HG03139 (cell line): Measurements from ENCODE around the gene MZT2A.
A peak's percentile ranks its signal among the peaks of the same experiment; 100 is the strongest.
"Not testable (repeated sequence)": the region's sequence is repeated elsewhere in the genome, so short reads cannot be mapped to it uniquely, and the experiment has no call there.

Experiments
- ATAC-seq: cut with Tn5 transposase; IDR thresholded peaks from one replicate; pipeline ENCODE4 v1.9.1; 2021; ENCODE audit not compliant: unreplicated experiment

Gene MZT2A, protein sequence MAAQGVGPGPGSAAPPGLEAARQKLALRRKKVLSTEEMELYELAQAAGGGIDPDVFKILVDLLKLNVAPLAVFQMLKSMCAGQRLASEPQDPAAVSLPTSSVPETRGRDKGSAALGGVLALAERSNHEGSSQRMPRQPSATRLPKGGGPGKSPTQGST

DNA sequence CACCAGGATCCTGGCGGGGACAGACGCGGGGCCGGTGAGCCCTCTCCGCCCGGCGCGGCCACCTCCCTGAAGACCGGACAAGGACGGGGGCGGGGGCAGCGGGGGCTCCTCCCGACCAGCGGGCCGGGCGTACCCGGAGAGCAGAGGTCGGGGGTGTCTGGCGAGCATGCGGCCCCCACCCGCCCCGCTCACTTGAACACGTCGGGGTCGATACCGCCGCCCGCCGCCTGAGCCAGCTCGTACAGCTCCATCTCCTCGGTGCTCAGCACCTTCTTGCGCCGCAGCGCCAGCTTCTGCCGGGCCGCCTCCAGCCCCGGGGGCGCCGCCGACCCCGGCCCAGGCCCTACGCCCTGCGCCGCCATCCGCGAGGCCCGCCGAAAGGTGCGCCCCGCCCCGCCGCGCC is at the start of gene MZT2A:
TSS of gene MZT2A (minus strand) at position 383 of the 403 bp plus-strand sequence. CDS start at position 362, 21 bp downstream.
- ATAC-seq = peak; percentile 6

DNA sequence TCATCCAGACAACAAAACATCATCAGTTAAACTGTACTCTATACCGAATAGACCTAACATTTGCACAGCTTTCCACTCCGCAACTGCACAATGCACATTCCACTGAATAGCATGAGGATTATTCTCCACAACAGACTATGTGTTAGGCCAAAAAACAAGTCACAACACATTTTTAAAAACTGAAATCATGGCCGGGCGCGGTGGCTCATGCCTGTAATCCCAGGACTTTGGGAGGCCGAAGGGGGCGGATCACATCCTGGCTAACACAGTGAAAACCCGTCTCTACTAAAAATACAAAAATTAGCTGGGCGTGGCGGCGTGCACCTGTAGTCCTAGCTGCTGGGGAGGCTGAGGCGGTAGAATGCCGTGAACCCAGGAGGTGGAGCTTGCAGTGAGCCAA is 46.7 kb upstream of the MZT2A start:
- not testable (repeated sequence) for ATAC-seq

DNA sequence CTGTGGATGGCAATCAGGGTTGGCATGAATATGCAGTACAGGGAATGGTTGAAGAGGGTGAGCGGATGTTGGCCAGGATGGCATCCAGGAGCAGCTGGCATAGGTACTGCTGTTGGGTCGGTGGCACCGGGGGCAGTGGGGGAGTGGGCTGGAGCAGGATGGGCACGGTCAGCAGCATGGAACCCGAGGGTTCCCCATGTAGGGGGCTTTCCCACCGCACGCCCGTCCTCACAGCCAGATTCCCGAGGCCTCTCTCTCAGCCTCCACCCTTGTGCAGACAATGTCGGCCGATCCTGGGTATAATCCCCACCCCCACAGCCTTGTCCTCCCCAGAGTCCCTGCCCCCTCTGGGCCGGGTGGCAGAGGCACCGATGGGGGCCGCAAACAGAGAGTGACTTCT is 44.6 kb upstream of the MZT2A start:
- not testable (repeated sequence) for ATAC-seq

DNA sequence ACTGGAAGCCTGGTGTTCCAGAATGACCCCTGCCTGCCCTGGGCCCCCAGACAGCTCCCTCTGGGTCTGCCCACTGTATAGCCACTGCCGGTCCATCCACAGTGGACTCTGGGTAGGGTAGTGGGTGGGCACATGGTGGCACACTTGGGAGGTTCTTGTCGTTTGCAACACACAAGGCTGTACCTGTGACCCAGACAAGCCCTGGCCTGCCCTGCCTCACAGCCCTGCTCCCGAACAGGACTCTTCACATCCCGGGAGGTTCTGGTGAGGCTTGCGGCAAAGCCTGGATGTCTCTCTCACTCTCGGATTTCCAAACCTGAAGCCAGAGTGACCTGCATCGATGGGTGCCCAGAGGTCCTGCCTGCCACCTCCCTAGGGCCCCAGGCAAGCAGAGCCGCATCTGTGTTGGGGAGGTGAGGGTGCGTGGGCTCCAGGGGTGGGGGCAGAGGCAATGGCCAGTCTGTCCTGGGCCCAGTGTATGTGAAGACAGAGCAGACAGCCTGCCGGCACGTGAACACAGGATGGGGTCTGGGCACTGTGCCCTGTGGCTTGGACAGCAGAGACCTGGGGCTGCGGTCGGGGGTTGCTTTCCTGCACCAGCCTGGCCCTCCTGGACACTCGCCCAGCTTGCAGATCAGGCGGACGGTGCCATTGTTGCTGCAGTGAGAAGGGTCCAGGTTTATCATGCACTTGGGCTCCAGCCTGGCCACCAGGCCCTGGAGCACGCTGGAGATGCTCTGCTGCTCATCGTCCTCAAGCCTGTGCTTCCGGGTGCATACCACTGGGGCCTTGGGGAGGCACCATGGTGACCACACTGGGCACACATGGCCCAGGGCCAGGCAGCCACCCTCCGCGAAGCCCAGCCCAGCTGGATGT is 44.0 kb upstream of the MZT2A start:
- not testable (repeated sequence) for ATAC-seq

DNA sequence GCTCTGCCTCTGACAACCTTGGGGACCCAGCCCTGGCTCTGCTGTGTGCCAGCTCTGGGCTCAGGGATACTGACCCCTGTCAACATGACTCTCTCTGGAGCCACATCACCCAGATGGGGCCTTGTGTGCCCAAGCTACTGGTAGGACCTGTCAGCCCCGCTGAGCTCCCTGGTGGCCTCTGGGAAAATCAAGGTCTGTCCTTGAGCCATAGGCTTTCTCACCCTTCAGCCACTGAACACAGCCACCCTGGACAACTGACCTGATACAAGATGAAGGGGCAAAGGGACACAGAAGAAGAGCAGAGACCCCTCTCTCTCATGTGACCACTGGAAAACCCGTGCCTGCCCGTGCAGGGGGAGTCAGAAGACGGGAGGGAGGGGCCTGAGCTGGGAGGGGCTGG is 43.3 kb upstream of the MZT2A start:
- no peak for ATAC-seq

DNA sequence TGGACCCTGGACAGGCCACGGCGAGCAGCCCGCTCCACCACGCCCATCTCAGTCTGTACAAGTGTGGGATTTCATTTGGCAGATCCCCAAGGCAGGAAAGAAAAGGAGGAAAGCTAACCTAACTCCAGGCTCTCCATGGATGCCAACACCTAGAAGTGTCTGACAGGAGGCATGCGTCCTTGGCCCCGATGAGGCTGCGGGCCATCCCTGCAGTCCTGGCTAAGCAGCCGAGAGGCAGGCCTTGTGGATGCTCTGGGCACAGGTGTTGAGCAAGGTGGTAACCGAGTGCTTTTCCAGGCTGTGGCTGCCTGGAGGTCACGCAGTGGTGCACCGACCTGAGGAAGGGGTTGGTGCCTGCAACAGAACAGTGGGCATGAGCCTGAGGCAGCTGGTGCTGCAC is 42.8 kb upstream of the MZT2A start:
- ATAC-seq = not testable (repeated sequence)

DNA sequence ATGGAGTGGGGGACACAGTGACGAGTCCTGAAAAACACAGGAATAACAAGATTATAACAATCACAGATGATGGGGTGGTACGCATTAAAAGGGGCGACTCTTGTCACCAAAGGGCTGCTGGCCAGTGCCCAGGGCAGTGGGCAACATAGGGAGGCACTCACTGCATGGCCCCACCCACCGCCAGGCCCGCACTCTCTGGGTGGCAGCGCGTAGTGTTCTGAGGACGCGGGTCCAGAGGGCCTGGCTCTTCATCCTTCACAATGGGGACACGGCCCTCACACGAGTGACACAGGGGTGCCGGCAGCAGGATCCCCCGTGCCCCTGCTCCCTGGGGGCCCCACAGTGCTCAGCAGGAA is 42.1 kb upstream of the MZT2A start:
- not testable (repeated sequence) for ATAC-seq

DNA sequence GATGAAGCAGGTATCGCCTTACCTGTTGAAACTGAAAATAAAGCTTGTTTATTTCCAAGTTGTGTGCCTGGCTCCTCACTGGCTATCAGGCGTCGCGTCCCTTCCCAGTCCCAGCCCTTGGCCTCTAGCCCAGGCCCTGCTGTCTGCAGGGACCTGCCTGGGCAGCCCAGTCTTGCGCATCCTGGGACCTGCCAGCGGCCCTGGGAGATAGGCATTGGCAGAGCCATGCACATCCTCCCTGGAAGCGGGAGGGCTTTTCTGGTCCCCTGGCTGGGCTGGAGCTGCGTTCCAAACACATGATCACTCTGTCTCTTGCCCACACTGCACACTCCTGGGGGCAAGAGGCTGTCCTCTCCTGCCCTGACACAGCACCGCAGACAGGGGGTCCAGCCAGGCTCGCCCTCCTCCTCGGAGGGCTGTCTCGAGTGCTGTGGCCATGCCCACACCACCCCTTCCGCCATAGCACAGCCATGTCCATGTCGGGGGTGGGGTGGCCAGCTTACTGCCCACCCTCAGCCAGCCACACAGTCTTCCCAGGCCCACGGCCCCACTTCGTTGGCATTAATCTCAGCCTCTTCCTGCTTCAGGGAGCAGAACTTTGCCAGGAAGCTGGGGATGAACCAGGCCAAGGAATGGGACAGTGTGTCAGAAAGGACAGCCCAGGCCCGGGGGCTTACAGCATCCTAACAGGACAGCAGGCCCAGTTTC is 41.6 kb upstream of the MZT2A start:
- not testable (repeated sequence) for ATAC-seq

DNA sequence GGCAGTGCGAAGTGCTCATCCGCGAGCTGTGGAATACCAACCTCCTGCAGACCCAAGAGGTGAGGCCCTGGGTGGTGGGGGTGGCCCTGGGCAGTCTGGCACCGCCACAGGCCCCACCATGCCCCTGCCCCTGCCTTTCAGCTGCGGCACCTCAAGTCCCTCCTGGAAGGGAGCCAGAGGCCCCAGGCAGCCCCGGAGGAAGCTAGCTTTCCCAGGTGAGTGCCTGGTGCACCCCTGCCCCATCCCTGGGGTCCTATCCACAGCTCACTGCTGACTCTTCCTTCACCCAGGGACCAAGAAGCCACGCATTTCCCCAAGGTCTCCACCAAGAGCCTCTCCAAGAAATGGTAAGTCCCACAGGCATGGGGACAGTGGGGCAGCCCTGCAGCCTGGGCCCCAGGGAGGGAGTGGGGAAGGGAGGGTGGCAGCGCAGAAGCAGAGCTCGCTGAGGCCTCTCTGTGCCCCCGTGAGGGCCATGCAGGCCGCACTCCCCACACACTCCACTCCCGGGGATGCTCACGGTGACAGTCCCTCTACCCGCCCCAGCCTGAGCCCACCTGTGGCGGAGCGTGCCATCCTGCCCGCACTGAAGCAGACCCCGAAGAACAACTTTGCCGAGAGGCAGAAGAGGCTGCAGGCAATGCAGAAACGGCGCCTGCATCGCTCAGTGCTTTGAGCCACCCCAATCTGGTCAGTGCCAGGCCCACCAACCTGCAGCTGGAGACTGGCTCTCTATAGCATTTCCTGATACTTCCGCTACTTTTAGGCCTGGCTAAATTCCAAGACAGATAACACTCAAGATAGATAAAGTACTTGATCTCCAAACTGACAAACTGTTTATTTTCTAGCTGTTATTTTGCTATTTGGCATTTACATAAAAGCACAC is 40.8 kb upstream of the MZT2A start:
- not testable (repeated sequence) for ATAC-seq

DNA sequence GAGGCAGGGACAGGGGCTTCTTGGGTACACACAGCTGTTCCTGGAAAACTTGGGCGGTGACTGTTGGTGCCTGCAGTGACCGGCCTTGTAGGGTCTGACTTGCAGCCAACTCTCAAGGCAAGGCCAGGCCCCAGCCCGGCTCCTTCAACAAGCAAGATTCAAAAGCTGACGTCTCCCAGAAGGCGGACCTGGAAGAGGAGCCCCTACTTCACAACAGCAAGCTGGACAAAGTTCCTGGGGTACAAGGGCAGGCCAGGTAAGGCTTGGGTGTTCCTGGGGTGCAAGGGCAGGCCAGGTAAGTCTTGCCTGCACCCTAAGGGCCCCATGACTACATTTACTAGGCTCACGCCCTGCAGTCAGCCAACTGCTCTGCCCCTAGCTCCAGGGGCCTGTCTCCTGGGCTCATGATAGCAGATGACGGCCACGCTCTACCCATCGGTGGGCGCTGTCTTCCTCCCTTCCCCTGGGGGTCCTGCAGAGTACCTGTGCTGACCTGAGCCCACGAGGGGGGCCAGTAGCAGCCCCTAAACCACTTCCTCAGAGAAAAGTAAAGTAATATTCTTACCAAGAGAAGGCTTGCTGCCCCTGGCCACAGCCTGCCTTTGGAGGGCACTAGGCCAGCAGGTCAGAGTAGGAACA is 39.5 kb upstream of the MZT2A start:
- ATAC-seq = not testable (repeated sequence)

DNA sequence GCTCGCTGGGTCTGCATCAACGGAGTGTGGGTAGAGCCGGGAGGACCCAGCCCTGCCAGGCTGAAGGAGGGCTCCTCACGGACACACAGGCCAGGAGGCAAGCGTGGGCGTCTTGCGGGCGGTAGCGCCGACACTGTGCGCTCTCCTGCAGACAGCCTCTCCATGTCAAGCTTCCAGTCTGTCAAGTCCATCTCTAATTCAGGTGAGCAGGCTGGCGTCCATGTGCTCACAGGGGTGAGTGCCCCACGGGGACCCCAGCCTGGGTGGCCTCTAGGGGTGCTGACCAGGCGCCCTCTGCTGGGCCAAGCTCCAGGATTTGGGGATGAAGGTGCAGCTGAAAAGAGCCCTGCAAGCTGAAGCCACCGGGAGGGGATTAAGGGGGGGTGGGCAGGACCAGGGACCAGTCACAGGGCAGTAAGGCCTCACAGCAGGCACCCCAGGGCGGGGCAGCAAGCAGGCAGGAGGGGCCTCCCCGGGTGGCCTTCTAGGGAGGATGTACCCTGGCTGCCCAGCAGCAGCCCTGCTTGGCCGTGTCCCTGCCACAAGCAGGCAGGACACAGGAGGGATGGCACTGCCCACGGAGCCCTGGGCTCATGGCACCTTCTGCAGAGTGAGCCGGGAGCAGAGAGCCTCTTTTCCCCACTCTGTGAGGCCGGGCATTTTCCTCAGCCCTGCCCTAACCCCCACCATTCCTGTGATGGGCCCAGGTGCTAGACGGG is 38.6 kb upstream of the MZT2A start:
- not testable (repeated sequence) for ATAC-seq

DNA sequence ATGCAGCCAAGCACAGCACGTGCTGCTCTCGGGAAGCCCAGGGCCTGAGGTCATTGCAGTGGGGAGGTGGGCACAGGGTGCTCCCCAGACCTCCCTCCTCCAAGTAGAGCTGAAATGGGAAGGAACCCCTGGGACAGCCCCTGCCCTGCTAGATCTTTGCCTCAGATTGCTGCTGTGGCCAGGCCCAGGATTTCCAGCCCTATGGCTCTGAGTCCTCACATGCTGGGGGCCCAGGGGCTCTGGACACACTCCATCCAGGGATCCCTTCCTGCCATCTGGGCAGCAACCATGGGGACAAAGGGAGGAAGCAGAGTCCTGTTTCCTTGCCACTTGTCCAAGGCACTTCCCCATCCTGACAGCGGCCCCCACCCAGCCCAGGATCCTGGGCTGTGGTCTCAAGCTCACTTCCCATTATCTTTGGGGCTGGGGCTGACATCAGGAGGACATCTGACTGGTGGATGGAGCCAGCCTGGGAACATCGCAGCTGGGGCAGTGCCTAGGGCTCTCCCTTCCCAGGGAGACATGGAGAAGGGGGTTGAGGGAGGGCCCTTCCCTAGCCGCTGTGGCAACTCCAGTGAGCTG is 37.8 kb upstream of the MZT2A start:
- ATAC-seq = not testable (repeated sequence)

DNA sequence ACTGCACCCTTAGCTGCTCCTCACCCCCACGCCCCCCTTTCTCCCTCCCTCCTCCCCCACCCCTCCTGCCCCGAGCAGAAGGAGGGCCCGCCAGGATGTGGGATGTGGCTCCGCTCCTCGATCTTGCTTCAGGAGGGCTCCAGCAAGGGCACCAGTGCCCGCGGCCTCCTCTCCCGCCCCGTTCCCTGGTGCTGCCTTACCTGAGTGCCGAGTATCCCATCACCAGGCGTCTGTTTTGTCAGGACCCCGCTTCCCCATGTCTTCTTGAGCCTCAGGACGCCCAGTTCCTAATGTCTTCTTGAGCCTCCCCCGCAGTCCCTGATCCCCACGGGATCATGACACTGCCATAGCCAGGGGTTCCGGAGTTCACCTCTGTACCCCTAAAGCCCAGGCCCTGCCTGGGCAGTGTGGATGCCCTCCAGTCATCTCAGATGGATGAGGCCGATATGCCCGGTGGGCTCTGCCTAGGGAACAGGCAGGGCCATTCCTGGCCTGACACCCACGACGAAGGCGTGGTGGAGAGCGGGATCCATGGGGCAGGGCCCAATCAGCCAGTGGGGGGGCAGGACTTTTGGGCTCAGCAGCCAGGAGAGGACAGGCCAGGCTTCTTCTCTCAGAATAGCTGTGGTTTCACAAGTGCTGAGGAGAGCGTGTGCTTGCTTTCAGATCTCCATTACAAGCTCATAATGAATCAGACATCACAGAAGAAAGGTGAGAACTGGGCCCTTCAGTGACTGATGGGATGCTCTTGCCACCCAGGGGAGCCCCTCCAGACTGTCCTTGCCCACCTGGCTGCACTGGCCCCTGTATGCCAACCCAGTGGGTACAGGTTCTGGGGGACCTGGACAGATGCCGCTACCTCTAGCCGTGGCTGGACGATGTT is 37.0 kb upstream of the MZT2A start:
- peak; percentile 56 for ATAC-seq

DNA sequence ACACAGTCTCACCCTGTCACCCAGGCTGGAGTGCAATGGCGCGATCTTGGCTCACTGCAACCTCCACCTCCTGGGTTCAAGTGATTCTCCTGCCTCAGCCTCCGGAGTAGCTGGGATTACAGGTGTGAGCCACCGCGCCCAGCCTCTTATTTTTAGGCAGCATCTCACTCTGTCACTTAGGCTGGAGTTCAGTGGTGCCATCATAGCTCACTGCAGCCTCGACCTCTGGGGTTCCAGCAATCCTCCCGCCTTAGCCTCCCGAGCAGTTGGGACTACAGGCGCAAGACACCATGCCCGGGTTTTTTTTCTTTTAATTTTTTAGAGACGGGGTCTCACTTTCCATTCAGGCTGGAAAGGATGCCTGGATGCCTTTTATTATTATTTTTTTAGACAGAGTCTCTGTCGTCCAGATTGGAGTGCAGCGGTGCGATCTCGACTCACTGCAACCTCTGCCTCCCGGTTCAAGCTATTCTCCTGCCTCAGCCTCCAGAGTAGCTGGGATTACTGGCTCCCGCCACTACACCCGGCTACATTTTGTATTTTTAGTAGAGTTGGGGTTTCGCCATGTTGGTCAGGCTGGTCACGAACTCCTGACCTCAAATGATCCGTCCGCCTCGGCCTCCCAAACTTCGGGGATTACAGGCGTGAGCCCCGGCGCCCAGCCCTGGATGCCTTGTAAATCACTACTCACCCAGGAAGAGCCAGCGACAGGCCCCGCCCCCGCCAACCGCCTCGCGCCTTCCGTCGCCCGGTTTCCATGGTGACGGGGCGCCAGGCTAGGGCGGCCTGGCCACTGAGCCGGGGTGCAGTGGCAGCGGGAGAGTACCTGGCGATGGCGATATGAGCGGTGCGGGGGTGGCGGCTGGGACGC is 35.2 kb upstream of the MZT2A start, which contains the start of gene CCDC74A:
TSS of gene CCDC74A (plus strand) at position 758 of the 871 bp plus-strand sequence. CDS start at position 841, 83 bp downstream.
- peak; percentile 81 for ATAC-seq

DNA sequence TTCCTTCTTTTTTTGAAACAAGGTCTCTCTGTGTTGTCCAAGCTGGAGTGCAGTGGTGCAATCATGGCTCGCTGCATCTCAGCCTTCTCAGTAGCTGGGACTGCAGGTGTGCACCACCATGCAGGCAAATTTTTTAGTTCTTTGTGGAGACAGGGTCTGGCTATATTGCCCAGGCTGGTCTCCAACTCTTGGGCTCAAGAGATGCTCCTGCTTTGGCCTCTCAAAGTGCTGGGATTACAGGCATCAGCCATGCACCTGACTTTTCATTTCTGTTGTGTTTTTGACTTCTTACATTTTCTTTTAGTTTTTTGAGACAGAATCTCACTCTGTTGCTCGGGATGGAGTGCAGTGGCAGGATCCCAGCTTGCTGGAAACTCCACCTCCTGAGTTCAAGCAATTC is 33.1 kb upstream of the MZT2A start:
- not testable (repeated sequence) for ATAC-seq

DNA sequence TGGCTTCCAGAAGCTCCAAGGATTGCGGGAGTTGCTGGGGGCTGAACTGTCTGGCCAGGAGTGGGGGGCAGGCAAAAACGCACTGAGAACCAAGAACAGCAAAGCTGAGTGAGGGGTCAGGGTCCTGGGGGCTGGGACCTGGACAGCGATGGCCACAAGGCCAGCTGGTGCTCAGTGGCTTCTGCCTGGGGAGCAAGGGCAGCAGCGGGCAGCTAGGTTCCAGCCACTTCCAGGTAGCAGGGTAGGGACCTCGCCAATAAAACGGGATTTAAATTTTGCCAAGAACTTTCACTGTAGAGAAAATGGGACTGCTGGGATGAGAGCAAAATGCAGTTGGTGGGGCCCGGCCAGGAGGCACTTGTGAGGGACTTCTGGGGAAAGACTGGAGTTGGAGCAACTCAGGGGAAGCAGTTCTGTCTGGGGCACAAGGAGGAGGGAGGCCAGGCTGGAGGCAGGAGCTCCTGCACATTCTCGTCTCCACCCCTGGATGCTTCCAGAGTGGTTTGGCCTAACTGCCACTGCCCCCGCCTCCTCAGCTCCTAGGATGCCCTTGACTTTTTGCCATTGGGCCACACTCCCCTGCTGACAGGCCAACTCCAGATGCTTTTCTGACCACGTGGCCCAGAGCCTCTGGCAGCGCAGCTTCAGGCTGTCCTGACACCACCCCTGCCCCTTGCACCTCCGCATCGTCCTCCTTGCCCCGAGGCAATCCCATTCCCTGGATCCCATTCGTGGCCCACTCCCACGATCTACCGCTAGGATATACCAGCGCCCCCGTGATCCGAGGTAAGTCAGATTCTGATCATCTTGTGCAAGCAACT is 30.0 kb upstream of the MZT2A start:
- ATAC-seq = no peak
